ENCODE data around the gene RFC3.
"Not testable (repeated sequence)": the region's sequence is repeated elsewhere in the genome, so short reads cannot be mapped to it uniquely, and the experiment has no call there.

DNA sequence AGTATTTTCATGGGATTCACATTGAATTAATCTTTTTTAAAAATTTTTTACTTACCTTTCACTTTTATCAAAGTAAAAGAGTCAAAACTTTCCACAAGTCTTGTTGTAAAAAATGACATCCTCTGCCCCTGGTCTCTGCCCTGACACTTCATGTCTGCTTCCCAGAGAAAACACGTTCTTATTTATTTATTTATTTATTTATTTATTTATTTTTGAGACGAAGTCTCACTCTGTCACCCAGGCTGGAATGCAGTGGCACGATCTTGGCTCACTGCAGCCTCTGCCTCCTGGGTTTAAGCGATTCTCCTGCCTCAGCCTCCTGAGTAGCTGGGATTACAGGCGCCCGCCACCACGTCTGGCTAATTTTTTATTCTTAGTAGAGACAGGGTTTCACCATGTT lies 5.1 kb upstream of the RFC3 start:
- TF ChIP-seq, protein P1, sequence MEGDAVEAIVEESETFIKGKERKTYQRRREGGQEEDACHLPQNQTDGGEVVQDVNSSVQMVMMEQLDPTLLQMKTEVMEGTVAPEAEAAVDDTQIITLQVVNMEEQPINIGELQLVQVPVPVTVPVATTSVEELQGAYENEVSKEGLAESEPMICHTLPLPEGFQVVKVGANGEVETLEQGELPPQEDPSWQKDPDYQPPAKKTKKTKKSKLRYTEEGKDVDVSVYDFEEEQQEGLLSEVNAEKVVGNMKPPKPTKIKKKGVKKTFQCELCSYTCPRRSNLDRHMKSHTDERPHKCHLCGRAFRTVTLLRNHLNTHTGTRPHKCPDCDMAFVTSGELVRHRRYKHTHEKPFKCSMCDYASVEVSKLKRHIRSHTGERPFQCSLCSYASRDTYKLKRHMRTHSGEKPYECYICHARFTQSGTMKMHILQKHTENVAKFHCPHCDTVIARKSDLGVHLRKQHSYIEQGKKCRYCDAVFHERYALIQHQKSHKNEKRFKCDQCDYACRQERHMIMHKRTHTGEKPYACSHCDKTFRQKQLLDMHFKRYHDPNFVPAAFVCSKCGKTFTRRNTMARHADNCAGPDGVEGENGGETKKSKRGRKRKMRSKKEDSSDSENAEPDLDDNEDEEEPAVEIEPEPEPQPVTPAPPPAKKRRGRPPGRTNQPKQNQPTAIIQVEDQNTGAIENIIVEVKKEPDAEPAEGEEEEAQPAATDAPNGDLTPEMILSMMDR (conservative IDR thresholded peaks at IDR 0.05) = not testable (repeated sequence)
- not testable (repeated sequence) for TF ChIP-seq EZH2 (IDR thresholded peaks at IDR 0.05; ENCODE audit: low read depth)

Data from PC-9 (cell line).